GM12878 (cell line): Measurements from ENCODE around the gene ZNF365. TPM values are rescaled to one million over a fixed set of nuclear protein-coding genes. Genes with fewer than 3 reads are reported as not detected.

Experiments used
- ATAC-seq: fragments of 200-7000 bp; cut with Tn5 transposase; 3 replicates; pipeline ENCODE4 v1.9.1; 2020; ENCODE audit warnings: mild to moderate bottlenecking, moderate library complexity
- BruUV-seq: library from RNA; stranded (reverse); fragments of 400-500 nt; replicated peaks from 2 replicates; lab custom pipeline; 2021; lab: Mats Ljungman, UMichigan
- CTCF ChIA-PET: fragments of 300-600 bp; sonication (Branson Sonifier 250); formaldehyde crosslinking; extraction: SDS; loops from one replicate; lab custom pipeline; 2021; ENCODE audit warnings: inconsistent platforms; lab: Yijun Ruan, JAX
- POLR2A ChIA-PET: fragments of 350-600 bp; formaldehyde crosslinking; extraction: SDS; loops from one replicate; lab custom pipeline; 2021; ENCODE audit warnings: inconsistent platforms; lab: Charles Lee
- RAD21 ChIA-PET: fragments of 300-600 bp; sonication (Branson Sonifier 250); formaldehyde crosslinking; loops from one replicate; lab custom pipeline; 2023; ENCODE audit warnings: antibody characterized with exemption; ENCODE audit not compliant: unreplicated experiment; lab: Charles Lee
- SMC1A ChIA-PET: fragments of 300-600 bp; sonication (Branson Sonifier 250); formaldehyde crosslinking; loops from one replicate; lab custom pipeline; 2023; ENCODE audit not compliant: unreplicated experiment, uncharacterized antibody; lab: Charles Lee
- DNase-seq: peaks from one replicate; pipeline ENCODE4 v3.0.0-alpha.2; 2011; ENCODE audit warnings: low read depth, low spot score
- FAIRE-seq: peaks from 3 replicates; lab custom pipeline; 2011; peaks lifted over from hg19 to GRCh38; lab: Jason Lieb, UNC
- H2AFZ ChIP-seq: 2 replicates; pipeline ENCODE4 v1.6.0; 2011; ENCODE audit warnings: low read depth, low read length, control low read depth; ENCODE audit not compliant: control insufficient read depth
- H3K27ac ChIP-seq: 2 replicates; pipeline ENCODE4 v1.5.1; 2011; ENCODE audit warnings: control low read depth; ENCODE audit not compliant: control insufficient read depth, insufficient read depth
- H3K27me3 ChIP-seq, 2 experiments: replicated peaks in 1 of 2; 2 replicates each; pipeline versions ENCODE4 v1.6.0 to v1.6.1; 2011; ENCODE audit warnings: low read length in 1 of 2; ENCODE audit not compliant: control insufficient read depth in 2 of 2, insufficient read depth in 2 of 2
- H3K36me3 ChIP-seq, 2 experiments: 2 replicates each; pipeline ENCODE4 v1.5.1; 2011; ENCODE audit warnings: low read length in 1 of 2; ENCODE audit not compliant: control insufficient read depth in 2 of 2, insufficient read depth in 2 of 2
- H3K4me1 ChIP-seq: 2 replicates; pipeline ENCODE4 v1.6.1; 2011; ENCODE audit warnings: mild to moderate bottlenecking, low read length, moderate library complexity, mixed read lengths; ENCODE audit not compliant: control insufficient read depth, insufficient read depth
- H3K4me2 ChIP-seq: 2 replicates; pipeline ENCODE4 v1.6.0; 2011; ENCODE audit warnings: control low read depth; ENCODE audit not compliant: control insufficient read depth, insufficient read depth
- H3K4me3 ChIP-seq: fragments of 200-600 bp; sonication (generic); 2 replicates; pipeline ENCODE4 v1.5.1; 2016
- H3K79me2 ChIP-seq: 2 replicates; pipeline ENCODE4 v1.6.0; 2011; ENCODE audit warnings: low read length; ENCODE audit not compliant: control insufficient read depth, insufficient read depth
- H3K9ac ChIP-seq: 2 replicates; pipeline ENCODE4 v1.8.0; 2011; ENCODE audit warnings: low read length, control low read depth, mixed read lengths; ENCODE audit not compliant: control insufficient read depth, insufficient read depth
- H3K9me3 ChIP-seq: replicated peaks from 3 replicates; pipeline ENCODE4 v1.5.1; 2011; ENCODE audit warnings: mild to moderate bottlenecking, low read length; ENCODE audit not compliant: control insufficient read depth, insufficient read depth
- H4K20me1 ChIP-seq: 2 replicates; pipeline ENCODE4 v1.6.0; 2011; ENCODE audit not compliant: control insufficient read depth, insufficient read depth
- CHD4 ChIP-seq: fragments of 200-600 bp; sonication (generic); IDR thresholded peaks from 2 replicates; pipeline ENCODE4 v1.6.1; 2016; ENCODE audit warnings: mild to moderate bottlenecking
- DPF2 ChIP-seq: fragments of 450-650 bp; IDR thresholded peaks from 2 replicates; pipeline ENCODE4 v1.6.1; 2017; ENCODE audit warnings: mild to moderate bottlenecking
- FOS ChIP-seq: IDR thresholded peaks from 3 replicates; pipeline ENCODE4 v1.6.1; 2011; ENCODE audit warnings: borderline replicate concordance; ENCODE audit not compliant: insufficient read length; ENCODE audit errors: extremely low read depth
- MEF2A ChIP-seq: IDR thresholded peaks from 2 replicates; pipeline ENCODE4 v1.6.1; 2011; ENCODE audit warnings: low read depth, mild to moderate bottlenecking, low read length, moderate library complexity; ENCODE audit not compliant: insufficient read depth
- MYB ChIP-seq: fragments of 150-350 bp; IDR thresholded peaks from 2 replicates; pipeline ENCODE4 v1.6.1; 2014; ENCODE audit warnings: mild to moderate bottlenecking, low read depth, low read length, borderline replicate concordance
- NFIC ChIP-seq: IDR thresholded peaks from 2 replicates; pipeline ENCODE4 v1.6.1; 2012; ENCODE audit warnings: low read depth, mild to moderate bottlenecking, inconsistent platforms, low read length, moderate library complexity
- NR2C1 ChIP-seq: fragments of 450-650 bp; IDR thresholded peaks from 2 replicates; pipeline ENCODE4 v1.6.1; 2017; ENCODE audit warnings: antibody characterized with exemption, mild to moderate bottlenecking, moderate library complexity
- PAX5 ChIP-seq: IDR thresholded peaks from 2 replicates; pipeline ENCODE4 v1.6.1; 2011; ENCODE audit warnings: low read depth, low read length, borderline replicate concordance
- POLR2AphosphoS5 ChIP-seq: IDR thresholded peaks from 2 replicates; pipeline ENCODE4 v1.6.1; 2011; ENCODE audit warnings: mild to moderate bottlenecking, low read length, inconsistent platforms
- RELA ChIP-seq: fragments of 450-650 bp; IDR thresholded peaks from 2 replicates; pipeline ENCODE4 v1.8.0; 2014; ENCODE audit warnings: borderline replicate concordance; ENCODE audit not compliant: partially characterized antibody
- SREBF1 ChIP-seq: IDR thresholded peaks from 2 replicates; pipeline ENCODE4 v1.6.1; 2012; ENCODE audit warnings: mild to moderate bottlenecking, low read length
- TCF7 ChIP-seq: IDR thresholded peaks from 2 replicates; pipeline ENCODE4 v1.6.1; 2014; ENCODE audit warnings: antibody characterized with exemption, borderline replicate concordance
- WGBS: methylation state at CpG from one replicate; pipeline ENCODE4 v1.1.6; 2016; ENCODE audit warnings: low lambda C conversion rate; ENCODE audit not compliant: insufficient replicate concordance, insufficient coverage; ENCODE audit errors: missing lambda C conversion rate; 5-methylcytosine and 5-hydroxymethylcytosine counted together
- in situ Hi-C: fragments of 300-500 bp; cut with MboI; formaldehyde crosslinking; loops from 9 replicates; pipeline ENCODE4 v1.14.3; 2018; ENCODE audit warnings: mixed read lengths
- intact Hi-C: fragments of 100-400 bp; cut with micrococcal nuclease; formaldehyde crosslinking; loops from one replicate; pipeline ENCODE4 v1.14.2; 2022; ENCODE audit not compliant: unreplicated experiment
- polyA plus RNA-seq, 11 experiments: library from polyadenylated mRNA; depleted of rRNA in 4 of 11; unstranded in 6 of 11; stranded (reverse) in 5 of 11; fragments of >200 nt; fragmentation: Nextera tagmentation in 4 of 11; fragmentation: Illumina TruSeq in 1 of 11; extraction: Ambion mirVana in 4 of 11; extraction: Trizol in 1 of 11; gene quantifications; 1 replicate in 1 of 11; 2 replicates in 10 of 11; pipeline versions ENCODE4 v1.2.1 to v1.2.3, GENCODE V29; 2011 to 2016; ENCODE audit warnings: inconsistent platforms in 2 of 11, missing spikeins in 2 of 11, low read depth in 1 of 11
- total RNA-seq, 4 experiments: library from RNA; depleted of rRNA in 3 of 4; stranded (reverse); fragments of >200 nt in 3 of 4; fragmentation: Illumina TruSeq in 1 of 4; extraction: Trizol in 1 of 4; gene quantifications; 2 replicates each; pipeline versions ENCODE4 v1.2.1 to v1.2.3, GENCODE V29; 2013 to 2021
- TF ChIP-seq, protein P1 (sequence below): fragments of 450-650 bp; IDR thresholded peaks from 2 replicates; pipeline ENCODE4 v1.6.1; 2016; ENCODE audit warnings: mild to moderate bottlenecking, moderate library complexity, borderline replicate concordance
- TF ChIP-seq, protein P2 (sequence below): fragments of 450-650 bp; IDR thresholded peaks from 2 replicates; pipeline ENCODE4 v1.6.1; 2016; ENCODE audit warnings: mild to moderate bottlenecking
- TF ChIP-seq, protein P3 (sequence below), 3 experiments: IDR thresholded peaks in 2 of 3; conservative IDR thresholded peaks in 1 of 3; 2 replicates each; pipeline ENCODE4 v1.5.1; 2011; ENCODE audit warnings: low read depth in 3 of 3, low read length in 3 of 3, mild to moderate bottlenecking in 3 of 3, control low read depth in 2 of 3, moderate library complexity in 2 of 3, inconsistent platforms in 1 of 3, mixed read lengths in 1 of 3; ENCODE audit not compliant: control insufficient read depth in 2 of 3, insufficient read depth in 1 of 3; ENCODE audit errors: extremely low read depth in 1 of 3
- TF ChIP-seq, protein P4 (sequence below): IDR thresholded peaks from 2 replicates; pipeline ENCODE4 v1.6.1; 2012; ENCODE audit warnings: low read length, inconsistent platforms

ZNF365 gene
- total and polyA plus RNA-seq, 10 of the 15 experiments (the other 5 are each of a cell fraction or from before 2014, with no cell fraction given) = 0.08 TPM; not detected in 9

DNA sequence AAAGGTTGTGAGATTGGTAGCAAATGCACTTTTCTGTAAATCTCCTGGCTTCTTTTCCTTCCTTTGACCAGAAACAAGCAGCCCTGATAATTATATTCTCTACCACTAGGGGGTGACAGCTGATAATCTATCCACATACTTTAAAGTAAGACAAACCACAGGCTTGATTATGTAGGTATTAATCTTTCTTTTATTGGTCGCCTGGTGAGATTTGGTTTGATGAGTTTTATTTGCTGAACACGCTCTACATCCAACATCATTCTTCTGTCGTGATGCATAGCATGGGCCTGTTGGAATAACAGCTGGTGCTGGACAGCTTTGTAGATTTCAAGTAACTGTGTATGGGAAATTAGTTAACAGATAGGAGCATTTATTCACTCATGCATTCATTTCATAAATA lies 63.5 kb downstream of the ZNF365 start:
- Histone ChIP-seq H3K4me3 (no peak overlapping the region), H3K27ac (no peak overlapping the region), H3K36me3 (no peaks in the 10 kb centered on the region), H2AFZ (no peak overlapping the region), H3K27me3 (no peaks in the 10 kb centered on the region; a peak in 1 of 4 replicates), H3K9me3 (no peaks in the 10 kb centered on the region), H3K4me2 (no peak overlapping the region), H3K79me2 (no peaks in the 10 kb centered on the region), H3K4me1 (peaks cover 6% of the 10 kb centered on the region; the same call in 1 of the 2 replicates), H4K20me1 (no peaks in the 10 kb centered on the region), H3K9ac (no peak overlapping the region)
- in situ Hi-C loops = no loop called here
- intact Hi-C loops = loop anchor here (1.0 to 10.0 kb wide), 7 partner anchors 55 to 721 kb away; partner anchors contain the start of gene EGR2
- FAIRE-seq (peak; percentile 81), ATAC-seq (peak; percentile 81), DNase-seq (no peak)
- BruUV-seq = no TSS peak
- SMC1A ChIA-PET = interaction anchor here (0.7 to 4.0 kb wide), 30 partner anchors 8 to 1283 kb away, joined by 3 to 23 read pairs (median 5); no protein-coding TSS in a partner anchor
- WGBS = 1% methylated on average over 3 of the region's 3 CpGs
- CTCF ChIA-PET = interaction anchor here (0.6 to 5.0 kb wide), 49 partner anchors 9 to 1192 kb away, joined by 3 to 49 read pairs (median 4); no protein-coding TSS in a partner anchor
- POLR2A ChIA-PET = interaction anchor here (0.7 kb wide), 1 partner anchor 651 kb away, joined by 3 read pairs; no protein-coding TSS in a partner anchor
- RAD21 ChIA-PET = interaction anchor here (0.5 to 3.7 kb wide), 18 partner anchors 12 to 729 kb away, joined by 3 to 26 read pairs (median 4); no protein-coding TSS in a partner anchor
- TF ChIP-seq DPF2 (no peak), SREBF1 (no peak), NFIC (no peak), CHD4 (no peak), MYB (no peak), FOS (no peak), POLR2AphosphoS5 (no peak), NR2C1 (no peak), RELA (no peak), PAX5 (no peak), MEF2A (no peak), TCF7 (no peak)
- TF ChIP-seq, protein P1, sequence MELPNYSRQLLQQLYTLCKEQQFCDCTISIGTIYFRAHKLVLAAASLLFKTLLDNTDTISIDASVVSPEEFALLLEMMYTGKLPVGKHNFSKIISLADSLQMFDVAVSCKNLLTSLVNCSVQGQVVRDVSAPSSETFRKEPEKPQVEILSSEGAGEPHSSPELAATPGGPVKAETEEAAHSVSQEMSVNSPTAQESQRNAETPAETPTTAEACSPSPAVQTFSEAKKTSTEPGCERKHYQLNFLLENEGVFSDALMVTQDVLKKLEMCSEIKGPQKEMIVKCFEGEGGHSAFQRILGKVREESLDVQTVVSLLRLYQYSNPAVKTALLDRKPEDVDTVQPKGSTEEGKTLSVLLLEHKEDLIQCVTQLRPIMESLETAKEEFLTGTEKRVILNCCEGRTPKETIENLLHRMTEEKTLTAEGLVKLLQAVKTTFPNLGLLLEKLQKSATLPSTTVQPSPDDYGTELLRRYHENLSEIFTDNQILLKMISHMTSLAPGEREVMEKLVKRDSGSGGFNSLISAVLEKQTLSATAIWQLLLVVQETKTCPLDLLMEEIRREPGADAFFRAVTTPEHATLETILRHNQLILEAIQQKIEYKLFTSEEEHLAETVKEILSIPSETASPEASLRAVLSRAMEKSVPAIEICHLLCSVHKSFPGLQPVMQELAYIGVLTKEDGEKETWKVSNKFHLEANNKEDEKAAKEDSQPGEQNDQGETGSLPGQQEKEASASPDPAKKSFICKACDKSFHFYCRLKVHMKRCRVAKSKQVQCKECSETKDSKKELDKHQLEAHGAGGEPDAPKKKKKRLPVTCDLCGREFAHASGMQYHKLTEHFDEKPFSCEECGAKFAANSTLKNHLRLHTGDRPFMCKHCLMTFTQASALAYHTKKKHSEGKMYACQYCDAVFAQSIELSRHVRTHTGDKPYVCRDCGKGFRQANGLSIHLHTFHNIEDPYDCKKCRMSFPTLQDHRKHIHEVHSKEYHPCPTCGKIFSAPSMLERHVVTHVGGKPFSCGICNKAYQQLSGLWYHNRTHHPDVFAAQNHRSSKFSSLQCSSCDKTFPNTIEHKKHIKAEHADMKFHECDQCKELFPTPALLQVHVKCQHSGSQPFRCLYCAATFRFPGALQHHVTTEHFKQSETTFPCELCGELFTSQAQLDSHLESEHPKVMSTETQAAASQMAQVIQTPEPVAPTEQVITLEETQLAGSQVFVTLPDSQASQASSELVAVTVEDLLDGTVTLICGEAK = no peak
- TF ChIP-seq, protein P2, sequence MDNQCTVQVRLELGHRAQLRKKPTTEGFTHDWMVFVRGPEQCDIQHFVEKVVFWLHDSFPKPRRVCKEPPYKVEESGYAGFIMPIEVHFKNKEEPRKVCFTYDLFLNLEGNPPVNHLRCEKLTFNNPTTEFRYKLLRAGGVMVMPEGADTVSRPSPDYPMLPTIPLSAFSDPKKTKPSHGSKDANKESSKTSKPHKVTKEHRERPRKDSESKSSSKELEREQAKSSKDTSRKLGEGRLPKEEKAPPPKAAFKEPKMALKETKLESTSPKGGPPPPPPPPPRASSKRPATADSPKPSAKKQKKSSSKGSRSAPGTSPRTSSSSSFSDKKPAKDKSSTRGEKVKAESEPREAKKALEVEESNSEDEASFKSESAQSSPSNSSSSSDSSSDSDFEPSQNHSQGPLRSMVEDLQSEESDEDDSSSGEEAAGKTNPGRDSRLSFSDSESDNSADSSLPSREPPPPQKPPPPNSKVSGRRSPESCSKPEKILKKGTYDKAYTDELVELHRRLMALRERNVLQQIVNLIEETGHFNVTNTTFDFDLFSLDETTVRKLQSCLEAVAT = no peak
- TF ChIP-seq, protein P3, sequence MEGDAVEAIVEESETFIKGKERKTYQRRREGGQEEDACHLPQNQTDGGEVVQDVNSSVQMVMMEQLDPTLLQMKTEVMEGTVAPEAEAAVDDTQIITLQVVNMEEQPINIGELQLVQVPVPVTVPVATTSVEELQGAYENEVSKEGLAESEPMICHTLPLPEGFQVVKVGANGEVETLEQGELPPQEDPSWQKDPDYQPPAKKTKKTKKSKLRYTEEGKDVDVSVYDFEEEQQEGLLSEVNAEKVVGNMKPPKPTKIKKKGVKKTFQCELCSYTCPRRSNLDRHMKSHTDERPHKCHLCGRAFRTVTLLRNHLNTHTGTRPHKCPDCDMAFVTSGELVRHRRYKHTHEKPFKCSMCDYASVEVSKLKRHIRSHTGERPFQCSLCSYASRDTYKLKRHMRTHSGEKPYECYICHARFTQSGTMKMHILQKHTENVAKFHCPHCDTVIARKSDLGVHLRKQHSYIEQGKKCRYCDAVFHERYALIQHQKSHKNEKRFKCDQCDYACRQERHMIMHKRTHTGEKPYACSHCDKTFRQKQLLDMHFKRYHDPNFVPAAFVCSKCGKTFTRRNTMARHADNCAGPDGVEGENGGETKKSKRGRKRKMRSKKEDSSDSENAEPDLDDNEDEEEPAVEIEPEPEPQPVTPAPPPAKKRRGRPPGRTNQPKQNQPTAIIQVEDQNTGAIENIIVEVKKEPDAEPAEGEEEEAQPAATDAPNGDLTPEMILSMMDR (IDR thresholded peaks at IDR 0.05 in 2 of 3, conservative IDR thresholded peaks at IDR 0.05 in 1 of 3; ENCODE audit: control insufficient read depth in 2 of 3, extremely low read depth in 1 of 3, insufficient read depth in 1 of 3, low read depth in 3 of 3, low read length in 3 of 3) = peak; percentile 54 to 77 (median 68); a peak in 5 of 6 replicates
- TF ChIP-seq, protein P4, sequence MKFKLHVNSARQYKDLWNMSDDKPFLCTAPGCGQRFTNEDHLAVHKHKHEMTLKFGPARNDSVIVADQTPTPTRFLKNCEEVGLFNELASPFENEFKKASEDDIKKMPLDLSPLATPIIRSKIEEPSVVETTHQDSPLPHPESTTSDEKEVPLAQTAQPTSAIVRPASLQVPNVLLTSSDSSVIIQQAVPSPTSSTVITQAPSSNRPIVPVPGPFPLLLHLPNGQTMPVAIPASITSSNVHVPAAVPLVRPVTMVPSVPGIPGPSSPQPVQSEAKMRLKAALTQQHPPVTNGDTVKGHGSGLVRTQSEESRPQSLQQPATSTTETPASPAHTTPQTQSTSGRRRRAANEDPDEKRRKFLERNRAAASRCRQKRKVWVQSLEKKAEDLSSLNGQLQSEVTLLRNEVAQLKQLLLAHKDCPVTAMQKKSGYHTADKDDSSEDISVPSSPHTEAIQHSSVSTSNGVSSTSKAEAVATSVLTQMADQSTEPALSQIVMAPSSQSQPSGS = no peak
